Measurements from ENCODE around the gene PLXDC2. TPM values are rescaled to one million over a fixed set of nuclear protein-coding genes. Genes with fewer than 3 reads are reported as not detected.

Gene PLXDC2
- total and polyA plus RNA-seq, 11 donors, result 3.4 to 36.4 (median 17.1) TPM

DNA sequence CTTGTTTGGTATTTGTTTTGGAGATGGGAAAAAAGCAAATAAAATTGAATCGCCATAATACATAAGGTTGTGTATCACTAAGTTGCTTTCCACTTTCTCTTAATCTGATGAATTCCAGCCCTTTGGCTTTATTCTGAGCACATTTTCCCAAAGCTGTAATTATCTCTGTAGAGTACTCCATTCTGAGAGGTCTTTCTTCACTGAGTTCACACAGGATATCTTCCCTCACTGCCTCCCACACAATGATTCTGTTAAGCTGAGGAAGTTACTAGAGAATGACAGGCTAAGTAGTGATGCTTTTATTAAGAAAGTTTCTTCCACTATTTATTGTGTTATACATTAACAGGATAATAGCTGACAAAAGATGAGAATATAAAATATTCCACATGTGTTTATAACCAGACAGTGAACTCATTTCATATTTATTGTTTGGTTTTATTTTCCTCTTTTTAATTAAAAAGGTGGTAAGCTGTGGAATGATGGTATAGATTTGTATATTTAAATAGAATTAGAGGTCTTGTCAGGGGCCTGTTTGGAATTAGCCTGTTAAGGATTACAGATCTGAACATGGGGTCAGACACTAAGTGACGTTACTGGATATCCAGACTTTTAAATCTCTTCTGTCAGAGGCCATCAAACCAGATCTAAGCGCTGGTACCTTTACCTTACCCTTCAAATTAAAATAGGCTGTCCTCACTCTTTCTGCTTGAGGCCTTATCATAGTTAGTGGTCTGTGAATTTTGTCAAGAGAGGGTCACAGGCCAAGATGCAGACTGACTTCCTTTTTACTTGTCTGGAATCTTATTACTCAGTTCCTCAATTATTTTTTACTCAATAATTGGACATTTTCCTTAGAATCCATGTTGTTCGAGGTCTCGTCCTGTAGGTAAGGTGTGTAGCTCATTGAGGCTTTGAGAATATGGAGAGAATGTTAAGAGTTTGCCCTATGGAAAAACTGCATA, 8.4 kb downstream of the PLXDC2 start:
- ATAC-seq, result peak in 3 of 4 donors; percentile 37 to 73 (median 55)
- TF ChIP-seq, protein P1, sequence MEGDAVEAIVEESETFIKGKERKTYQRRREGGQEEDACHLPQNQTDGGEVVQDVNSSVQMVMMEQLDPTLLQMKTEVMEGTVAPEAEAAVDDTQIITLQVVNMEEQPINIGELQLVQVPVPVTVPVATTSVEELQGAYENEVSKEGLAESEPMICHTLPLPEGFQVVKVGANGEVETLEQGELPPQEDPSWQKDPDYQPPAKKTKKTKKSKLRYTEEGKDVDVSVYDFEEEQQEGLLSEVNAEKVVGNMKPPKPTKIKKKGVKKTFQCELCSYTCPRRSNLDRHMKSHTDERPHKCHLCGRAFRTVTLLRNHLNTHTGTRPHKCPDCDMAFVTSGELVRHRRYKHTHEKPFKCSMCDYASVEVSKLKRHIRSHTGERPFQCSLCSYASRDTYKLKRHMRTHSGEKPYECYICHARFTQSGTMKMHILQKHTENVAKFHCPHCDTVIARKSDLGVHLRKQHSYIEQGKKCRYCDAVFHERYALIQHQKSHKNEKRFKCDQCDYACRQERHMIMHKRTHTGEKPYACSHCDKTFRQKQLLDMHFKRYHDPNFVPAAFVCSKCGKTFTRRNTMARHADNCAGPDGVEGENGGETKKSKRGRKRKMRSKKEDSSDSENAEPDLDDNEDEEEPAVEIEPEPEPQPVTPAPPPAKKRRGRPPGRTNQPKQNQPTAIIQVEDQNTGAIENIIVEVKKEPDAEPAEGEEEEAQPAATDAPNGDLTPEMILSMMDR (IDR thresholded peaks at IDR 0.05), result no peak
- TF ChIP-seq POLR2A (IDR thresholded peaks at IDR 0.05), result no peak
- 57 to 67% (median 63%) methylated on average over 5 of the region's 5 CpGs for WGBS, 4 donors
- no peaks in the 10 kb centered on the region for H3K27me3 ChIP-seq
- no peaks in the 10 kb centered on the region for H3K36me3 ChIP-seq
- no peak for DNase-seq
- intact Hi-C loops (cut with DNase I), result loop anchor here in 7 of 10 donors (10.0 kb wide), 5 partner anchors 100 to 940 kb away; no protein-coding TSS in a partner anchor
- peaks cover 0 to 73% (median 41%) of the 10 kb centered on the region in 12 donors for H3K4me1 ChIP-seq
- H3K27ac ChIP-seq, result peak overlapping the region in 7 of 12 donors; percentile 14 to 71 (median 26)
- H3K4me3 ChIP-seq, result no peak overlapping the region
- no peaks in the 10 kb centered on the region for H3K9me3 ChIP-seq

DNA sequence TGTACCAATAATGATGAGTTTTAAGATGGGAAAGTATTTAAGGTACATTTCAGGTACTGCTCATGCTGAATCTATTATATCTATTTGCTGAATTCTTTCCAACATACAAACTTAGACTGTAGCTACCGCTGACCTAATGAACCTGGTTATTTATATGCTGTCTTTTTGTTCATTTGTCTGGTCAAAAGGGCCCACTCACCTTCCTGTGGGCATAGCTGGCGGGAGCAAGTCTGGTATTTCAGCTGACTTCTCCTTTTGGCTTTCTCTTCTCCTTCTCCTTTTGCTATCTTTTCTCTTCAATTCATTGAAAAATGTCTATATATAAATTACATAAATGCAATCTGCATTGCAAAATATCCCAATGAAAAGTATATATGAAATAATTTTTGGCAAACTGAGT, 9.5 kb downstream of the PLXDC2 start:
- TF ChIP-seq, protein P1 (IDR thresholded peaks at IDR 0.05), result no peak
- TF ChIP-seq POLR2A (IDR thresholded peaks at IDR 0.05), result no peak
- H3K36me3 ChIP-seq, result no peaks in the 10 kb centered on the region
- intact Hi-C loops (cut with DNase I), result loop anchor here in 7 of 10 donors (10.0 kb wide), 5 partner anchors 99 to 939 kb away; no protein-coding TSS in a partner anchor
- 67 to 79% (median 73%) methylated on average over 2 of the region's 2 CpGs for WGBS, 4 donors
- no peaks in the 10 kb centered on the region for H3K27me3 ChIP-seq
- no peaks in the 10 kb centered on the region for H3K9me3 ChIP-seq
- H3K4me1 ChIP-seq, result peaks cover 0 to 74% (median 42%) of the 10 kb centered on the region in 12 donors
- no peak for DNase-seq
- H3K27ac ChIP-seq, result peak overlapping the region in 4 of 12 donors; percentile 14 to 71 (median 23)
- H3K4me3 ChIP-seq, result no peak overlapping the region
- ATAC-seq, result no peak

DNA sequence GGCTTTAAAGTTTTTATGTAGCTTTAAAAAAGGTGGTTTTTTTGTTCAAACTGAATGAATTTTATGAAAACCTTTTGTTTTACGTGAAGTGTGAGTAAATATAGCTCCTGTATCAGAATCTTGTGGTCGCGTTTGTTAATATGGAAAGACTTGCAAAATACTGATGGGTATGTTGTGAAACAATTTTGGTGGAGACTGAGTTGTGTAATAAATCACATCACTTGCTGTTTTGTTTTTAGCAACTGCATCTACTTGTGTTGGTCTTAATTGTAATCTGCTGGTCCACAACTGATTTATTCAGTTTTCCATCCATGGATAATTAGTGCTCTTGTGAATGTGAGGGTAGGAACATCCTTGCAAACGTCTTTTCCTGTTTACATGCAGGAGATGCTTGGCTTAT, 10.5 kb downstream of the PLXDC2 start:
- ATAC-seq (no peak), DNase-seq (no peak)
- H3K4me3 ChIP-seq, result no peak overlapping the region
- H3K9me3 ChIP-seq, result no peaks in the 10 kb centered on the region
- no peaks in the 10 kb centered on the region for H3K36me3 ChIP-seq
- intact Hi-C loops (cut with DNase I), result loop anchor here in 7 of 10 donors (10.0 kb wide), 5 partner anchors 98 to 938 kb away; no protein-coding TSS in a partner anchor
- H3K27ac ChIP-seq, result peak overlapping the region in 6 of 12 donors; percentile 0 to 71 (median 14)
- 55 to 69% (median 62%) methylated on average over 4 of the region's 4 CpGs for WGBS, 4 donors
- no peak for TF ChIP-seq POLR2A (IDR thresholded peaks at IDR 0.05)
- TF ChIP-seq, protein P1 (IDR thresholded peaks at IDR 0.05), result no peak
- peaks cover 0 to 77% (median 43%) of the 10 kb centered on the region in 12 donors for H3K4me1 ChIP-seq
- no peaks in the 10 kb centered on the region for H3K27me3 ChIP-seq

Measured in heart left ventricle (tissue), 16 donors.